Vagina (tissue), 2 donors: ENCODE data around the gene STBD1.

Experiments used
- CTCF ChIP-seq, 3 experiments: fragments of 450-650 bp in 2 of 3; fragments of 200-600 bp in 1 of 3; sonication (generic) in 1 of 3; IDR thresholded peaks; one replicate each; pipeline ENCODE4 v1.5.1; 2017 to 2019; ENCODE audit warnings: antibody characterized with exemption in 3 of 3, mild to moderate bottlenecking in 2 of 3, moderate library complexity in 2 of 3
- POLR2A ChIP-seq, 2 donors: fragments of 450-650 bp; IDR thresholded peaks; one replicate each; pipeline ENCODE4 v1.6.1; 2017; ENCODE audit warnings: antibody characterized with exemption in 2 of 2, mild to moderate bottlenecking in 2 of 2, moderate library complexity in 2 of 2

GRCh38 chr4:76309939-76310550 lies 3.5 kb downstream of the STBD1 start:
- no peak for TF ChIP-seq CTCF (IDR thresholded peaks at IDR 0.05)
- no peak for TF ChIP-seq POLR2A (IDR thresholded peaks at IDR 0.05)
